ENCODE measurements around the gene MAPK10.

- no peak for TF ChIP-seq EZH2 (IDR thresholded peaks at IDR 0.05)
- no peak for TF ChIP-seq POLR2AphosphoS5 (IDR thresholded peaks at IDR 0.05; ENCODE audit: borderline replicate concordance, low read depth, low read length)
Measured at GRCh38 chr4:86291180-86291579, 68.7 kb downstream of the MAPK10 start.

Measured in SK-N-MC (cell line).